ENCODE data around the gene AKR1B15.
"Not testable (repeated sequence)": the region's sequence is repeated elsewhere in the genome, so short reads cannot be mapped to it uniquely, and the experiment has no call there.

AKR1B15 gene

GRCh38 chr7:134533288-134533771 lies 15.6 kb upstream of the AKR1B15 start:
- DNase-seq: no peak

- DNase-seq: no peak
Observed at GRCh38 chr7:134534633-134535032, 14.3 kb upstream of the AKR1B15 start.

GRCh38 chr7:134535272-134535918 lies 13.5 kb upstream of the AKR1B15 start:
- DNase-seq: no peak

GRCh38 chr7:134535919-134536299 lies 13.0 kb upstream of the AKR1B15 start:
- DNase-seq: no peak

GRCh38 chr7:134536558-134536957 lies 12.4 kb upstream of the AKR1B15 start:
- not testable (repeated sequence) for DNase-seq

- DNase-seq: not testable (repeated sequence)
Observed at GRCh38 chr7:134537273-134537781, 11.6 kb upstream of the AKR1B15 start.

- no peak for DNase-seq
Observed at GRCh38 chr7:134539380-134540004, 9.4 kb upstream of the AKR1B15 start.

GRCh38 chr7:134541501-134542194 lies 7.3 kb upstream of the AKR1B15 start:
- DNase-seq: not testable (repeated sequence)

GRCh38 chr7:134542195-134542771 lies 6.6 kb upstream of the AKR1B15 start:
- DNase-seq: no peak

- no peak for DNase-seq
Observed at GRCh38 chr7:134545380-134545779, 3.5 kb upstream of the AKR1B15 start.

GRCh38 chr7:134545918-134546317 lies 3.0 kb upstream of the AKR1B15 start:
- no peak for DNase-seq

- DNase-seq: no peak
Observed at GRCh38 chr7:134546955-134547354, 2.0 kb upstream of the AKR1B15 start.

GRCh38 chr7:134547397-134548054 lies 1.4 kb upstream of the AKR1B15 start:
- no peak for DNase-seq

- DNase-seq: no peak
Observed at GRCh38 chr7:134549366-134549765, 456 bp downstream of the AKR1B15 start.

GRCh38 chr7:134552105-134552504 lies 3.2 kb downstream of the AKR1B15 start:
- DNase-seq: no peak

- no peak for DNase-seq
Observed at GRCh38 chr7:134553976-134554375, 5.1 kb downstream of the AKR1B15 start.

GRCh38 chr7:134554417-134554966 lies 5.6 kb downstream of the AKR1B15 start:
- no peak for DNase-seq

- no peak for DNase-seq
Observed at GRCh38 chr7:134557391-134557790, 8.5 kb downstream of the AKR1B15 start.

- no peak for DNase-seq
Observed at GRCh38 chr7:134558370-134558769, 9.5 kb downstream of the AKR1B15 start.

- DNase-seq: not testable (repeated sequence)
Observed at GRCh38 chr7:134561616-134562015, 12.7 kb downstream of the AKR1B15 start.

- DNase-seq: no peak
Observed at GRCh38 chr7:134562136-134562535, 13.2 kb downstream of the AKR1B15 start.

- not testable (repeated sequence) for DNase-seq
Observed at GRCh38 chr7:134563398-134563749, 14.5 kb downstream of the AKR1B15 start.
